ENCODE results near the gene PHACTR1. TPM values are rescaled to one million over a fixed set of nuclear protein-coding genes. Genes with fewer than 3 reads are reported as not detected.

PHACTR1 gene
- polyA plus RNA-seq, 3 donors: 6.1 to 26.9 (median 7.6) TPM

GRCh38 chr6:13094781-13095425 is 378.3 kb downstream of the PHACTR1 start:
- Histone ChIP-seq H3K9ac (ENCODE audit: insufficient read depth, low read length, poor library complexity, severe bottlenecking) (no peak overlapping the region), H3K27ac (ENCODE audit: low read depth in 1 of 2, low read length in 2 of 2) (no peak overlapping the region), H3K79me2 (ENCODE audit: insufficient read depth, low read length) (no peaks in the 10 kb centered on the region), H3K4me3 (replicated peaks in 1 of 3; ENCODE audit: low read depth in 2 of 3, low read length in 3 of 3) (no peak overlapping the region), H3K27me3 (ENCODE audit: control insufficient read depth in 2 of 2, insufficient read depth in 2 of 2, low read length in 2 of 2) (no peaks in the 10 kb centered on the region), H3K4me2 (replicated peaks; ENCODE audit: extremely low read depth, low read length, poor library complexity, severe bottlenecking) (no peak overlapping the region), H3K4me1 (ENCODE audit: control insufficient read depth in 1 of 2, insufficient read depth in 2 of 2, low read length in 2 of 2) (no peaks in the 10 kb centered on the region), H3K9me3 (replicated peaks in 1 of 2; ENCODE audit: control insufficient read depth in 1 of 2, insufficient read depth in 1 of 2, low read length in 2 of 2) (no peaks in the 10 kb centered on the region), H3K36me3 (replicated peaks in 1 of 2; ENCODE audit: control insufficient read depth in 1 of 2, insufficient read depth in 2 of 2, low read length in 2 of 2) (no peaks in the 10 kb centered on the region), H2AFZ (ENCODE audit: insufficient read depth, low read depth, low read length, poor library complexity, severe bottlenecking) (no peak overlapping the region), H4K20me1 (ENCODE audit: insufficient read depth, low read length) (no peaks in the 10 kb centered on the region)
- TF ChIP-seq, protein P1, sequence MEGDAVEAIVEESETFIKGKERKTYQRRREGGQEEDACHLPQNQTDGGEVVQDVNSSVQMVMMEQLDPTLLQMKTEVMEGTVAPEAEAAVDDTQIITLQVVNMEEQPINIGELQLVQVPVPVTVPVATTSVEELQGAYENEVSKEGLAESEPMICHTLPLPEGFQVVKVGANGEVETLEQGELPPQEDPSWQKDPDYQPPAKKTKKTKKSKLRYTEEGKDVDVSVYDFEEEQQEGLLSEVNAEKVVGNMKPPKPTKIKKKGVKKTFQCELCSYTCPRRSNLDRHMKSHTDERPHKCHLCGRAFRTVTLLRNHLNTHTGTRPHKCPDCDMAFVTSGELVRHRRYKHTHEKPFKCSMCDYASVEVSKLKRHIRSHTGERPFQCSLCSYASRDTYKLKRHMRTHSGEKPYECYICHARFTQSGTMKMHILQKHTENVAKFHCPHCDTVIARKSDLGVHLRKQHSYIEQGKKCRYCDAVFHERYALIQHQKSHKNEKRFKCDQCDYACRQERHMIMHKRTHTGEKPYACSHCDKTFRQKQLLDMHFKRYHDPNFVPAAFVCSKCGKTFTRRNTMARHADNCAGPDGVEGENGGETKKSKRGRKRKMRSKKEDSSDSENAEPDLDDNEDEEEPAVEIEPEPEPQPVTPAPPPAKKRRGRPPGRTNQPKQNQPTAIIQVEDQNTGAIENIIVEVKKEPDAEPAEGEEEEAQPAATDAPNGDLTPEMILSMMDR (IDR thresholded peaks at IDR 0.05): no peak
- H3K9me3 Mint-ChIP-seq: no peaks in the 10 kb centered on the region
- no peak overlapping the region for H3K4me3 Mint-ChIP-seq
- intact Hi-C loops (cut with micrococcal nuclease): no loop called here
- H3K36me3 Mint-ChIP-seq: no peaks in the 10 kb centered on the region
- peaks cover 0 to 1% (median 0%) of the 10 kb centered on the region in 3 donors for H3K27me3 Mint-ChIP-seq (ENCODE audit: low read depth in 3 of 3)
- H3K27ac Mint-ChIP-seq: no peak overlapping the region
- no peaks in the 10 kb centered on the region for H3K4me1 Mint-ChIP-seq
- 80% methylated on average over 2 of the region's 3 CpGs for WGBS (ENCODE audit: insufficient coverage)
- no peak for DNase-seq

DNA sequence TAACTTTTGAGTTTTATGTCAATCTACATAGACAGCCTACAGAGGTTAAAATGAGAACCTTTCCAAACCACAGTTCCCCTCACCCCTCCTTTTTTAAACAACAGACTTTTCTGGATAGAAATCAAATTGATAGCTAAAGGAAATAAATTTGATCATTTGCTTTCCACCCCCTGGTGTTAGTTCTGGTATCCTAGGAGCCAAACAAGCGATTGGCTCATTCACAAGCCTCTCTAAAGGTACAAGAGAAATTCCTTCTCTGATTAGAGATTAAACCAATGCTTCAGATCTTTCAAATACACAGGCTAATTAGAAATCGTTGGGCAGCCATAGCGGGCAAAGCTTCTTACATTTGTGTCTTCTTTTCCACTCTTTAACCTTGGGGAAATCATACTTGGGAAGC is 379.5 kb downstream of the PHACTR1 start:
- no peak overlapping the region for H3K4me3 Mint-ChIP-seq
- no peak overlapping the region for H3K4me2 ChIP-seq (replicated peaks; ENCODE audit: extremely low read depth, low read length, poor library complexity, severe bottlenecking)
- peaks cover 0 to under 1% of the 10 kb centered on the region in 2 donors for H3K4me1 ChIP-seq (ENCODE audit: control insufficient read depth in 1 of 2, insufficient read depth in 2 of 2, low read length in 2 of 2)
- no peaks in the 10 kb centered on the region for H3K36me3 ChIP-seq (replicated peaks in 1 of 2; ENCODE audit: control insufficient read depth in 1 of 2, insufficient read depth in 2 of 2, low read length in 2 of 2)
- peaks cover under 1% of the 10 kb centered on the region for H3K4me1 Mint-ChIP-seq
- H3K27ac ChIP-seq (ENCODE audit: low read depth in 1 of 2, low read length in 2 of 2): no peak overlapping the region
- no peak for DNase-seq
- peaks cover 0 to 1% (median 0%) of the 10 kb centered on the region in 3 donors for H3K27me3 Mint-ChIP-seq (ENCODE audit: low read depth in 3 of 3)
- H4K20me1 ChIP-seq (ENCODE audit: insufficient read depth, low read length): no peaks in the 10 kb centered on the region
- no peaks in the 10 kb centered on the region for H3K9me3 Mint-ChIP-seq
- no peaks in the 10 kb centered on the region for H3K36me3 Mint-ChIP-seq
- no peak overlapping the region for H3K4me3 ChIP-seq (replicated peaks in 1 of 3; ENCODE audit: low read depth in 2 of 3, low read length in 3 of 3)
- H3K9me3 ChIP-seq (replicated peaks in 1 of 2; ENCODE audit: control insufficient read depth in 1 of 2, insufficient read depth in 1 of 2, low read length in 2 of 2): no peaks in the 10 kb centered on the region
- no peaks in the 10 kb centered on the region for H3K27me3 ChIP-seq (ENCODE audit: control insufficient read depth in 2 of 2, insufficient read depth in 2 of 2, low read length in 2 of 2)
- no peak overlapping the region for H3K27ac Mint-ChIP-seq
- TF ChIP-seq, protein P1 (IDR thresholded peaks at IDR 0.05): no peak
- intact Hi-C loops (cut with micrococcal nuclease): no loop called here
- no peak overlapping the region for H3K9ac ChIP-seq (ENCODE audit: insufficient read depth, low read length, poor library complexity, severe bottlenecking)
- H3K79me2 ChIP-seq (ENCODE audit: insufficient read depth, low read length): no peaks in the 10 kb centered on the region
- H2AFZ ChIP-seq (ENCODE audit: insufficient read depth, low read depth, low read length, poor library complexity, severe bottlenecking): no peak overlapping the region
- no CpG with 5 or more reads among the region's 3 CpGs for WGBS (ENCODE audit: insufficient coverage)

Measured in CD14-positive monocyte (primary cell).